Right lung (tissue), 5 donors: Measurements from ENCODE around the gene P2RY11. TPM values are rescaled to one million over a fixed set of nuclear protein-coding genes. Genes with fewer than 3 reads are reported as not detected.

ENCODE experiments used
- DNase-seq, 2 donors: peaks; one replicate each; pipeline ENCODE4 v3.0.0-alpha.2; 2013
- polyA plus RNA-seq, 5 donors: library from polyadenylated mRNA; unstranded; fragments of 120-200 nt; gene quantifications; one replicate each; pipeline versions ENCODE4 v1.2.1 to v1.2.3, GENCODE V29; 2013; ENCODE audit warnings: inconsistent platforms in 1 of 5, low replicate concordance in 1 of 5; ENCODE audit not compliant: insufficient read length in 5 of 5, insufficient read depth in 1 of 5

Gene P2RY11
- polyA plus RNA-seq, 5 donors = 7.1 to 15.1 (median 10.9) TPM

- DNase-seq = no peak
Measured at GRCh38 chr19:10091895-10092641, 19.4 kb upstream of the P2RY11 start.

GRCh38 chr19:10092648-10093294 is 18.7 kb upstream of the P2RY11 start:
- DNase-seq = no peak

- no peak for DNase-seq
Measured at GRCh38 chr19:10093295-10094186, 18.0 kb upstream of the P2RY11 start.

GRCh38 chr19:10095622-10095947 is 15.9 kb upstream of the P2RY11 start:
- no peak for DNase-seq

GRCh38 chr19:10095948-10096614 is 15.4 kb upstream of the P2RY11 start:
- DNase-seq = peak; percentile 89 to 93

GRCh38 chr19:10096615-10096963 is 14.9 kb upstream of the P2RY11 start:
- DNase-seq = no peak

- DNase-seq = no peak
Measured at GRCh38 chr19:10100163-10100785, 11.2 kb upstream of the P2RY11 start.

- DNase-seq = no peak
Measured at GRCh38 chr19:10102787-10103236, 8.7 kb upstream of the P2RY11 start.

GRCh38 chr19:10104130-10104513 is 7.4 kb upstream of the P2RY11 start:
- no peak for DNase-seq

GRCh38 chr19:10104665-10105508 is 6.6 kb upstream of the P2RY11 start:
- no peak for DNase-seq

GRCh38 chr19:10105509-10106099 is 5.9 kb upstream of the P2RY11 start:
- no peak for DNase-seq

GRCh38 chr19:10106100-10106936 is 5.2 kb upstream of the P2RY11 start, which contains the start of gene PPAN:
Gene PPAN (plus strand): TSS chr19:10106362. CDS start chr19:10106395, 33 bp downstream.
- peak; percentile 96 to 97 for DNase-seq

- no peak for DNase-seq
Measured at GRCh38 chr19:10107254-10107653, 4.2 kb upstream of the P2RY11 start.

GRCh38 chr19:10107817-10108367 is 3.6 kb upstream of the P2RY11 start:
- DNase-seq = no peak

- DNase-seq = no peak
Measured at GRCh38 chr19:10109528-10109927, 2.0 kb upstream of the P2RY11 start.

GRCh38 chr19:10110076-10110971 is 1.2 kb upstream of the P2RY11 start:
- DNase-seq = no peak

- no peak for DNase-seq
Measured at GRCh38 chr19:10110972-10111317, 548 bp upstream of the P2RY11 start.
